Naive thymus-derived CD8-positive, alpha-beta T cell (primary cell): ENCODE data around the gene C1R. TPM values are rescaled to one million over a fixed set of nuclear protein-coding genes. Genes with fewer than 3 reads are reported as not detected.
"Not testable (repeated sequence)": the region's sequence is repeated elsewhere in the genome, so short reads cannot be mapped to it uniquely, and the experiment has no call there.

Source experiments
- ATAC-seq, 2 donors: fragments of 150-1000 bp; cut with Tn5 transposase in 1 of 2; sonication (Bioruptor Pico), chemical (Tn5 transposase) in 1 of 2; 1 replicate in 1 of 2; 2 replicates in 1 of 2; pipeline ENCODE4 v1.10.0; 2021; ENCODE audit warnings: mild to moderate bottlenecking in 2 of 2, moderate library complexity in 2 of 2
- POLR2A ChIA-PET: fragments of 350-600 bp; sonication (Branson Sonifier 250); formaldehyde crosslinking; loops from one replicate; lab custom pipeline; 2021; ENCODE audit warnings: antibody characterized with exemption; lab: Charles Lee
- DNase-seq, 10 donors: peaks; one replicate each; pipeline versions ENCODE4 v3.0.0 to v3.0.0-alpha.2; 2020 to 2022
- H3K27ac Mint-ChIP-seq, 10 donors: one replicate each; pipeline ENCODE4 v1.8.0; 2020 to 2022; ENCODE audit warnings: mild to moderate bottlenecking in 10 of 10, mixed read lengths in 10 of 10, moderate library complexity in 4 of 10, inconsistent platforms in 1 of 10
- H3K27me3 Mint-ChIP-seq, 5 donors: one replicate each; pipeline ENCODE4 v1.8.0; 2021 to 2022; ENCODE audit warnings: mixed read lengths in 5 of 5
- H3K36me3 Mint-ChIP-seq, 3 donors: one replicate each; pipeline ENCODE4 v1.8.0; 2020 to 2022; ENCODE audit warnings: mixed read lengths in 3 of 3, mild to moderate bottlenecking in 2 of 3, inconsistent platforms in 1 of 3
- H3K4me1 Mint-ChIP-seq, 4 donors: one replicate each; pipeline ENCODE4 v1.8.0; 2021 to 2022; ENCODE audit warnings: mixed read lengths in 4 of 4
- H3K4me3 Mint-ChIP-seq, 10 donors: one replicate each; pipeline ENCODE4 v1.8.0; 2020 to 2022; ENCODE audit warnings: mild to moderate bottlenecking in 10 of 10, mixed read lengths in 10 of 10, moderate library complexity in 6 of 10, inconsistent platforms in 1 of 10
- H3K9me3 Mint-ChIP-seq, 9 donors: one replicate each; pipeline ENCODE4 v1.8.0; 2020 to 2022; ENCODE audit warnings: mixed read lengths in 9 of 9, mild to moderate bottlenecking in 3 of 9, inconsistent platforms in 1 of 9, moderate library complexity in 1 of 9
- polyA plus RNA-seq, 3 donors: library from polyadenylated mRNA; unstranded; fragments of 300-500 nt; fragmentation: Illumina TruSeq; gene quantifications; one replicate each; pipeline ENCODE4 v1.2.3, GENCODE V29; 2021
- total RNA-seq, 8 experiments: library from RNA in 2 of 8; stranded (reverse) in 2 of 8; gene quantifications; one replicate each; pipeline ENCODE4 v1.2.3 and lab custom pipeline; 2021 to 2026

The C1R gene
- total and polyA plus RNA-seq, 5 experiments from 2014 or later = 1.4 to 3.2 (median 1.5) TPM

- DNase-seq (no peak), ATAC-seq (no peak)
- H3K9me3 Mint-ChIP-seq = no peaks in the 10 kb centered on the region
- H3K27me3 Mint-ChIP-seq = no peaks in the 10 kb centered on the region
- POLR2A ChIA-PET = no interaction called here
- H3K4me3 Mint-ChIP-seq = no peak overlapping the region
- H3K27ac Mint-ChIP-seq = no peak overlapping the region
- H3K4me1 Mint-ChIP-seq = peaks cover 6 to 9% (median 7%) of the 10 kb centered on the region in 4 donors
- H3K36me3 Mint-ChIP-seq = peaks cover 0 to 20% (median 0%) of the 10 kb centered on the region in 3 donors
These were observed 24.0 kb upstream of the C1R start for GRCh38 chr12:7116196-7116595.

- Mint-ChIP-seq H3K4me1 (peaks cover 8 to 12% (median 9%) of the 10 kb centered on the region in 4 donors), H3K4me3 (no peak overlapping the region), H3K27ac (no peak overlapping the region), H3K27me3 (no peaks in the 10 kb centered on the region), H3K36me3 (peaks cover 0 to 24% (median 0%) of the 10 kb centered on the region in 3 donors), H3K9me3 (no peaks in the 10 kb centered on the region)
- POLR2A ChIA-PET = no interaction called here
- ATAC-seq (no peak), DNase-seq (no peak)
These were observed 22.6 kb upstream of the C1R start for GRCh38 chr12:7114851-7115250.

- DNase-seq (no peak), ATAC-seq (no peak)
- no peaks in the 10 kb centered on the region for H3K9me3 Mint-ChIP-seq
- H3K27ac Mint-ChIP-seq = no peak overlapping the region
- peaks cover 15 to 17% (median 15%) of the 10 kb centered on the region in 4 donors for H3K4me1 Mint-ChIP-seq
- H3K36me3 Mint-ChIP-seq = peaks cover 0 to 24% (median 0%) of the 10 kb centered on the region in 3 donors
- H3K4me3 Mint-ChIP-seq = peak overlapping the region in 1 of 10 donors; percentile 45
- no peaks in the 10 kb centered on the region for H3K27me3 Mint-ChIP-seq
- POLR2A ChIA-PET = interaction anchor here (0.9 to 1.6 kb wide), 3 partner anchors 15 to 176 kb away, joined by 3 to 7 read pairs (median 5); no protein-coding TSS in a partner anchor
These were observed 21.8 kb upstream of the C1R start for GRCh38 chr12:7114008-7114407.

- Mint-ChIP-seq H3K36me3 (peaks cover 0 to 24% (median 0%) of the 10 kb centered on the region in 3 donors), H3K27me3 (no peaks in the 10 kb centered on the region), H3K4me3 (no peak overlapping the region), H3K27ac (peak overlapping the region in 3 of 10 donors; percentile 46 to 56 (median 50)), H3K4me1 (peaks cover 14 to 19% (median 18%) of the 10 kb centered on the region in 4 donors), H3K9me3 (no peaks in the 10 kb centered on the region)
- ATAC-seq = peak; percentile 26 to 42
- peak in 7 of 10 donors; percentile 33 to 65 (median 47) for DNase-seq
- POLR2A ChIA-PET = interaction anchor here (0.9 to 1.6 kb wide), 6 partner anchors 14 to 175 kb away, joined by 3 to 7 read pairs (median 4); partner anchors contain the start of genes C12orf57 and RNU7-1
These were observed 21.2 kb upstream of the C1R start for GRCh38 chr12:7113389-7113871.

- peaks cover 0 to 24% (median 0%) of the 10 kb centered on the region in 3 donors for H3K36me3 Mint-ChIP-seq
- H3K4me3 Mint-ChIP-seq = no peak overlapping the region
- no peaks in the 10 kb centered on the region for H3K9me3 Mint-ChIP-seq
- H3K4me1 Mint-ChIP-seq = peaks cover 19 to 28% (median 26%) of the 10 kb centered on the region in 4 donors
- no peaks in the 10 kb centered on the region for H3K27me3 Mint-ChIP-seq
- H3K27ac Mint-ChIP-seq = no peak overlapping the region
- DNase-seq = no peak
- no peak for ATAC-seq
- POLR2A ChIA-PET = interaction anchor here (2.3 kb wide), 1 partner anchor 168 kb away, joined by 6 read pairs; the partner anchor contains the start of genes C12orf57 and RNU7-1
These were observed 19.8 kb upstream of the C1R start for GRCh38 chr12:7112041-7112440.

- H3K27ac Mint-ChIP-seq = peak overlapping the region in 1 of 10 donors; percentile 47
These were observed 18.4 kb upstream of the C1R start for GRCh38 chr12:7110661-7111060.

GRCh38 chr12:7109572-7109920 is 17.3 kb upstream of the C1R start:
- peak overlapping the region in 9 of 10 donors; percentile 13 to 91 (median 89) for H3K27ac Mint-ChIP-seq
- peaks cover 10 to 14% (median 13%) of the 10 kb centered on the region in 3 donors for H3K36me3 Mint-ChIP-seq
- H3K4me3 Mint-ChIP-seq = peak overlapping the region; percentile 81 to 96 (median 92)
- DNase-seq (no peak), ATAC-seq (no peak)
- H3K27me3 Mint-ChIP-seq = no peaks in the 10 kb centered on the region
- H3K9me3 Mint-ChIP-seq = peaks cover 1 to 16% (median 9%) of the 10 kb centered on the region in 9 donors
- POLR2A ChIA-PET = interaction anchor here (0.6 to 3.1 kb wide), 8 partner anchors 16 to 242 kb away, joined by 3 to 23 read pairs (median 6); partner anchors contain the start of genes C12orf57, RNU7-1 and TPI1
- H3K4me1 Mint-ChIP-seq = peaks cover 26 to 47% (median 45%) of the 10 kb centered on the region in 4 donors

More at GRCh38 chr12:7110661-7111060, 18.4 kb upstream of the C1R start:
- Mint-ChIP-seq H3K36me3 (peaks cover 7 to 20% (median 10%) of the 10 kb centered on the region in 3 donors), H3K9me3 (peaks cover 1 to 11% (median 8%) of the 10 kb centered on the region in 9 donors), H3K4me3 (peak overlapping the region in 2 of 10 donors; percentile 22 to 48), H3K27me3 (no peaks in the 10 kb centered on the region), H3K4me1 (peaks cover 23 to 42% (median 39%) of the 10 kb centered on the region in 4 donors)
- POLR2A ChIA-PET = interaction anchor here (1.5 to 2.3 kb wide), 2 partner anchors 165 to 167 kb away, joined by 3 to 6 read pairs; partner anchors contain the start of genes C12orf57 and RNU7-1
- ATAC-seq = no peak
- no peak for DNase-seq

GRCh38 chr12:7108796-7109571 is 16.7 kb upstream of the C1R start, which contains the start of gene C1RL:
Gene C1RL (minus strand): TSS chr12:7109214. CDS start chr12:7109180, 34 bp downstream.
- H3K4me3 Mint-ChIP-seq = peak within 1 kb of the TSS; percentile 90 to 96 (median 94)
- no peaks in the 10 kb centered on the region for H3K27me3 Mint-ChIP-seq
- DNase-seq (peak; percentile 34 to 86 (median 74)), ATAC-seq (peak; percentile 35 to 38)
- POLR2A ChIA-PET = interaction anchor here (0.6 to 3.1 kb wide), 19 partner anchors 13 to 403 kb away, joined by 3 to 23 read pairs (median 7); partner anchors contain the start of genes C12orf57, CDCA3, COPS7A and LPCAT3
- peaks cover 26 to 51% (median 46%) of the 10 kb centered on the region in 4 donors for H3K4me1 Mint-ChIP-seq
- peak within 1 kb of the TSS; percentile 89 to 97 (median 94) for H3K27ac Mint-ChIP-seq
- H3K9me3 Mint-ChIP-seq = peaks cover 1 to 16% (median 9%) of the 10 kb centered on the region in 9 donors
- peaks cover 10 to 14% (median 13%) of the 10 kb centered on the region in 3 donors for H3K36me3 Mint-ChIP-seq

GRCh38 chr12:7108003-7108795 is 16.0 kb upstream of the C1R start:
- H3K36me3 Mint-ChIP-seq = peaks cover 10 to 15% (median 13%) of the 10 kb centered on the region in 3 donors
- no peaks in the 10 kb centered on the region for H3K27me3 Mint-ChIP-seq
- H3K4me3 Mint-ChIP-seq = peak overlapping the region; percentile 90 to 96 (median 94)
- peak; percentile 94 to 95 for ATAC-seq
- DNase-seq = peak; percentile 43 to 85 (median 66)
- POLR2A ChIA-PET = interaction anchor here (0.5 to 3.1 kb wide), 22 partner anchors 11 to 402 kb away, joined by 3 to 23 read pairs (median 6); partner anchors contain the start of genes C12orf57, CDCA3, COPS7A and EMG1
- H3K27ac Mint-ChIP-seq = peak overlapping the region; percentile 89 to 97 (median 94)
- H3K4me1 Mint-ChIP-seq = peaks cover 29 to 55% (median 49%) of the 10 kb centered on the region in 4 donors
- peaks cover 1 to 16% (median 9%) of the 10 kb centered on the region in 9 donors for H3K9me3 Mint-ChIP-seq

- DNase-seq = no peak
- POLR2A ChIA-PET = interaction anchor here (0.5 to 3.1 kb wide), 21 partner anchors 10 to 596 kb away, joined by 3 to 23 read pairs (median 4); partner anchors contain the start of genes C12orf57, CDCA3, COPS7A and EMG1
- Mint-ChIP-seq H3K4me1 (peaks cover 32 to 59% (median 51%) of the 10 kb centered on the region in 4 donors), H3K27ac (peak overlapping the region; percentile 89 to 97 (median 94)), H3K9me3 (peaks cover 1 to 16% (median 9%) of the 10 kb centered on the region in 9 donors), H3K27me3 (no peaks in the 10 kb centered on the region), H3K36me3 (peaks cover 10 to 18% (median 13%) of the 10 kb centered on the region in 3 donors), H3K4me3 (peak overlapping the region; percentile 90 to 96 (median 94))
- ATAC-seq = no peak
These were observed 15.4 kb upstream of the C1R start for GRCh38 chr12:7107636-7108002.

GRCh38 chr12:7107181-7107580 is 14.9 kb upstream of the C1R start:
- POLR2A ChIA-PET = interaction anchor here (0.5 to 3.1 kb wide), 14 partner anchors 16 to 1137 kb away, joined by 3 to 23 read pairs (median 3); partner anchors contain the start of genes C12orf57, CDCA3, MLF2 and PEX5
- not testable (repeated sequence) for DNase-seq, ATAC-seq, H3K27me3 Mint-ChIP-seq
- Mint-ChIP-seq H3K9me3 (peaks cover 1 to 16% (median 9%) of the 10 kb centered on the region in 9 donors), H3K27ac (peak overlapping the region in 5 of 10 donors; percentile 25 to 79 (median 68)), H3K4me1 (peaks cover 36 to 63% (median 55%) of the 10 kb centered on the region in 4 donors), H3K36me3 (peaks cover 10 to 22% (median 13%) of the 10 kb centered on the region in 3 donors), H3K4me3 (peak overlapping the region in 9 of 10 donors; percentile 11 to 93 (median 33))
